GM21576 (cell line): ENCODE results near the gene RARG.
A peak's percentile ranks its signal among the peaks of the same experiment; 100 is the strongest.

Experiments
- ATAC-seq: cut with Tn5 transposase; IDR thresholded peaks from one replicate; pipeline ENCODE4 v1.9.1; 2021; ENCODE audit warnings: mild to moderate bottlenecking, moderate library complexity; ENCODE audit not compliant: unreplicated experiment

RARG gene

DNA sequence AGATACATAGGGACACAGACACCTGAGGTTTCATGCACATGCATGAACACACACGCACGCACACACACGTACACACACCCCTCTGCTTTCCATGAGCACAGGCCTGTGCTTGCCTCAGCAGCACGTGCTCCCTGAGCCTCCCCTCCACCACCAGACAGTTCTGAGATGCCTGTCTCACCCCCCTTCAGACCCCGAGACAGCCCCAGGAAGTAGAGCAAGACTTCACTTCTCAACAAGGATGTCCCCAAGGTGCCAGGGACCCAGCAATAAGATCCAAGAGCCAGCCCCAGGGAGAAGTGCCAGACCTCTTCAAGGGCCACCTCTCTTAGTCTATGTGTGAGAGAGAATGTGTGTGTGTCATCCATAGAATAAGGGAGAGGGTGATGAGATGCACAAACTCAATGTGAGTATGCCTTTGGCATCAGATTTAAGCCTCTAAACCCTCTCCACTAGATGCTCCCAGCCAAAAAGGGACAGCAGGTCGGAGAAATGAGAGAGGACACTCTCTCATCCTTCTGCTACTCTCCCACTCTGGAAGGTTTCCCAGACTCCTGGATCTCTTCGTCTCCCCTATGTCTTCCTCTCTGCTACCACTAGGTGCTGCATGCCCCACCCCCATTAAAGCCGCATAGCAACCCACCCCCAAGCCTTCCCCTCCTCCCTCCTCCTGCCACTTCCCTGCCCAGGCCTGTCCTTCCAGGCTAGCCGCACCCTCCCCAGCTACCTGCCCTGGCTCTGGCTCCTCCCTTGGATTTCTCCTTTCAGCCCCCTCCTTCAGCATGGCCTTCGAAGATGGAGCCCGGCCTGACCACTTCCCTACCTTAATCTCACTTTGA, 7.7 kb downstream of the RARG start:
- ATAC-seq, result no peak

DNA sequence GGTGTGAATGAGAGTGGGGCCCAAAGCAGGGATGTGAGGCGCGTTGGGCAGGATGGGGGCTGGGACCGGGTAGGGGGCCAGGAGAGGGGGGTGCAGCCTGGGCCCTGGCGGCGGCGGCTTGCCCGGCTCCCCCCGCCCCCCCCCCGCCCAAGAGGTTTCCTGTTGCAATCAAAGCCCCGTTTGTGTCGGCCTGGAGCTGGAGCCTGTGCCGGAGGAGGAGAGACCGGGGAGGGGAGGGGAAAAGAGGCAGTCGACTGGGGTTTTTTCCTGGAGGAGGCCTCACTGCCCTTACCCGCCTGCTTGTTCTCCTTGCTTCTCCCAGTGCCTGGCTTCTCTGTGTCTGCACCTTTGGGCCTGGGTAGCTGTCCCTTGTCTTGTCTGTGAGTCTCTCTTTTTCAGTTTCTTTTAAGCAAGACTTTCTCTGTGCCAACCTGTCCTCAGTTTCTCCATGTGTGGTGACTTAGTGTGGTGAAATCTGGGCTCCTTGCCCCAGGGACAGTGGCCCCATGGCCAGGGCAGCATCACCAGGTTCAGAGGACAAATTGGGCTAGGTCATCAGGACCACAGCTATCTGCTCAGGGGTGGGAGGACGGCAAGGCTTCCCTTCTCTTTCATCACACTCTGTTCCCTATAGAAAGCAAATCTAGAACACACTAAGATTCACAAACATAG, 8.5 kb downstream of the RARG start:
- ATAC-seq, result no peak

DNA sequence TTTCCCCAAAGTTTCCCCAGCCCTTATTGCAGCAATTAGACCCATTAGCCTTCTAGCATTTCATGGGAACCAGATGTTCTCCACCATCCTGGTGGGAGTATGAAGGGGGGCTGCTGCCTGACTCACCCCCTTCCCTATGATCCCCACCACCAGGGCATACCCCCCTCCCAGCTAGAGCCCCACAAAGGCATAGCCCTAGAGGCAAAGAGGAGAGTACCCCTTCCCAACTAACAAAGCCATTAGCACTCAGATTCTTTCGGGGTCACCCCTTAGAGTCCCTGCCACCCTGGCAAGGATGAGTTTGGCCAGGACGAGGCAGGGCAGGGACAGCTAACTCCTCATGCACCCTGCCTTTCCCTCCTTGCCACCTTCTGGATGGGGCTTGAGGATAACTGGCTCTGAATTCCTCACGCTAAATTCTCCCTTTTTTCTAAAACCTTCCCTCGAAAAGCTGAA, 9.2 kb downstream of the RARG start:
- no peak for ATAC-seq

DNA sequence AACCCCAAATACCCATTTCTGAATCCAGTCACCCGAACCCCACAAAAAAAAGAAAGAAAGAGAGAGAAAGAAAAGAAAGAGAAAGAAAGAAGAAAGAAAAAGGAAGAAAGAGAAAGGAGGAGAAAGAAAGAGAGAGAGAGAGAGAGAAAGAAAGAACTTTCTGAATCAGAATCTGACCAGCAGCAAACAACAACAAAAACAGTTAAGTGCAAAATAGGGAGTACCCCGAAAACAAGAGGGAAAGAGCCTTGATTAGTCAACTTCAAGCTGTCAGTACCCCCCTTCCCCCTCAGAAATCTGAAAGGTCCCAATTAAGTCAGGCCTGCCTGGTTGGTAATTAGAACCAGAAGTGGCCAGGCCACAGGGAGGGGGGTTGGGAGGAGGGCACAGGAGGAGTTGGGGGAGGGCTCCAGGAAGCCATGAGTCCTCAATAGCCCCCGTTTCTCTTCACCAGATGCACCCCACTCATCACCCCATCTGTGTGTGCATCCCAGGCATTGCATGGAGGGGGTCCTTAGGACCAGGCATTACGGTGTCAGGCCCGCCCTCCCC, 9.8 kb downstream of the RARG start:
- no peak for ATAC-seq

DNA sequence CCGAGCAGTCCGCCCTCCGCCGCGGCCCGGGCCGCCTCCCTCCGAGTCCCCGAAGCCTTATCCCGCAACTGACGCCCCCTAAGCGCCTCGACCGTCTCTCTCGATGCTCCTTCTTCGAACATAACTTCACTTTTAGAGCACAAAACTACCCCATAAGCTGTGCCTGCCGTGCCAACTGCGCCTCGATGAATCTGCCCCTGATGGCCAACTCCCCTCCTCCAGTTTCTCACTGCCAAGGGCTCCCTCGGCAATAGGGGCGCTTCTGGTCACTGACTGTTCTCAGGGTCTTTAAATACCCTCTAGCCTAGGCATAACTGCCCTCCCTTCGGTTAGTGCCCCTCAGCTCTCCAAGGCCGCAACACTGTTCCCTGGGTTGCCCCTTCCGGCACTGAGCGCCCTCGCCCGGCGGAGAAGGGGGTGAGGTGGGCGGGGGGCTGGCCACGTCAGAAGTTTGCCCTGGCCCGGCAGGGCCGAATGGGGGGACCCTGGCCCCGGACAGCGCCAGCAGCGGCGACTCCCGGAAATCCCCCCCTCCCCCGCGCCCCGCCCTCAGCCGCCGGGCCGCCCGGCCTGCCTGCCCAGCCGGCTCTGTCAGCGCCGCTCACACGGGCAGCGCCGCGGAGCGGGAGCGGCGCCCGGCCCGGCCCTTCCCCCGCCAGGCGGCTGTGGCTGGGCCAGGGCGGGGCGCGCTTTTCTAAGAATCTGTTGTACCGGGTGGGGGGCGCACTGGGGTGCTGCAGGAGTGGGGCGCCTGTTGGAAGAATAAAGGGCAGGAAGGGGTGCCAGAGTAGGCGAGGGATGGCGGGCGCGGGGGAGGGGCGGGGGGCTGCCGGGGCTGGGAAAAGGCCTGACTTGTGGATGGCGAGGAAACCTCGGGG, 10.6 kb downstream of the RARG start:
- ATAC-seq, result peak; percentile 30

DNA sequence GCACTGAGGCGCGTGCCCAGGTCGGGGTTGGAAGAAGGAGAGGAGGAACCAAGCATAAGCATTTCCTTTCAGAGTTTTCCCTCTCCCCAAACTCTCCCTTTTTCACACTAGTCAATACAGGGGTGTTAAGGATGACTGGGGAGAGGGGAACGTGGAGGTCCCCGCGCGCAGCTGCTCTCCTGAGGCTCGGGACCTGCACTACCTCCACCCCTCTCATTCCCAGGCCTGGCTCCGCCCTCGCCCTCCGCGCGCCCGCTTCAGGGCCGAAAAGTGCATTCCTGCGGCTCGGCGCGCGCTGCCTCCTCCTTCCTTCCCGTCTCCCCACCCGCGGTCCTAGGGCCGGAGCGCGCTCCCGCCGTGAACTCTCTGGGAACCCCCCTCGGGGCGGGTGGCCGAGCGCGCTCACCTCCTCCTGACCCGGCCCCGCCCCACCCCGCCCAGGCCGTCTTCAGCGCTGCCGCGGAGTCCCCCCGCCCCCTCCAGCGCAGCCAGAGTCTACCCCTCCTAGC, 11.3 kb downstream of the RARG start:
- ATAC-seq, result peak; percentile 41

DNA sequence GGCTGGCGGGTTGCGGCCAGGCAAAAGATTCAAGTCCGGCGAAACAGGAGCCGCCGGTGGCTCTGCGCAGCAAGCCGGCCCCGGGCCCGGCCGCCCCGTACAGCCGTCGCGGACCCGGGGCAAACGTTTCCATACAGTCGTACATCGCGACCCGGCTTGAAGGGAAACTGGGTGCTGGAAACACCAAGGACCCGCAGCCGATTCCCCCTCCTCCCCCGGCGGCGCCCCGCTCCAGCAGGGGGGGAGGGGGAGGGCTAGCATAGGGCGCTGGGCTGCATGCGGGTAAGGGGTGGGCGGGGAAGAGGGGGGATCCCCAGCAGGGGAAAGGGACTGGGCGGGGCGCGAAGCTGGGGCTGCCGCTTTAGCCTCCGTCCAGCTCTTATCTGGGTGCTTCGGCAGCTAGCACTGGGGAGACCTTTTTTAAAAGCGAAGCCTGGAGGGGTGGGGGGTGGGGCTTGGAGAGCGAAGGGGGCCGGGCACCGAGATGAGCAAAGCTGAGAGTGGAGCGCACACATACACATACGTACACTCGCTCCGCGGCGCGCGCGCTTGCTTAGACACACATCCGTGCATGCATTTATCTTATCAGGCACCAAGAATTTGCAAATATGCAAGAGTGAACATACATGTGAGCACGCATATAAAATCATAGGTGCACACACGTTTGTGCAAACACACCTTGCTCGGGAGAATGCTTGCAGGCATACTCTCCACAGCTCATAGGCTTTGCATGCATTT, 11.9 kb downstream of the RARG start:
- peak; percentile 21 for ATAC-seq

DNA sequence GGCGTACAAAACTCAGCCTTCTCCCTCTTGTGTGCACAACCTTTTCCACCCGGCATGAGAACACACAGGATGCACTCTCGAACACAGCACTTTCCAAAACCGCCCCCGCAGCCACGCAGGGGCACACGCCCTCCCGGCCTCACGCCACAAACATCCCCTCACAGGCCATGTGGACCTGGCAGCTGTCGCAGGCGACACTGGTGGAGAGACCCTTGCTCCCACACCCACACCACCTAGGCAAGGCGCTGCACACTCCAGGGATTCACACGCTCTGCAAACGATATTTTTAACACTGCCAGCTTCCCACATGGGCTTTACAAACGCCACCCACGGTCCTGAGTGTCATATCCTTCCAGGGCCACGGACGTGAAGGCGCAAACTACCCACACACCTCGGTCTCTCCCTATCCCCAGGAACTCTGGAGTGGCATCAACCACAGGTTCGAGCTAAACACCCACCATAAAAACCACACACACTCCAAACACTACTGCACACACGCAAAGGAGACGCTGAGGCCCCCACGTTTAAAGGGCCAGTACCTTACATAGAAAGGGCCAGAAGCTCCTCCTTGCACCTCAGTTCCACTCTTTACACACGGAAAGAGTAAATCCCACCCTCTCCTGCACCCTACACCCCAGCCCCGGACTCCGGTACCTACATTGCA, 12.6 kb downstream of the RARG start:
- ATAC-seq, result peak; percentile 1

DNA sequence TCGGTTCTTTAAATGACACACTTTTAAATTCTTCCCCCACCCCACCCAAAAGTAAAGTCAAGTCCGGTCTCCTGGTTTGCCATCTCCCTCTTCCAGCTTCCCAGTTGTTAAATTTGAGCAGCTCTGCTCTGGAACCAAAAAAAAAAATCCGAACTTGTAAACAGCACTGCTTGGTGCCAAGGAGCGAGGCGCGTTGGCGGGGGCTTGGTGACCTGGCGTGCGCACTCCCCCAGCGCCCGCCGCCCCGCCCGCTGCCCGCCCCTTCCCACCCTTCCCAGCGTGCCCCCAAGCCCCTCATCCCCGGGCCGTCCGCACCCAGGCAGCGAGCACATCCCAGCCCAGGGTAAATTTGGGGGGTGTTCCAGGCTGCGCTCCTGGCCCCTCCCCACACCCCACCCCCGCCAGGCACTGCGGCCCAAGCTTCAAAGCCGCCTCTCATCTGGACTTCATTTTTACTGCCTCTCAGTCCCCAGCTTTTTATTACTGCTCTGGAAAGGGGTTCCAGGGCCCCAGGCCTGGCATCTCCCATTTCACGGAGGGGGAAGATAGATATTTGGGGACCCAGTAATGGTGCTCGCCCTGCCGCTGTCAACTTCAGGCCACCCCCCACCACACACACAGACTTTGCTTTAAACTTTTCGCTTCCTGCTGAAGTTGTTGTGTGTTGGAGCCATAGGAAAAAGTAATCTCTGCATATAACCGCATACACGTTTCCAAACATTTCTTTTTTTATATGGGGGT, 13.3 kb downstream of the RARG start:
- no peak for ATAC-seq

DNA sequence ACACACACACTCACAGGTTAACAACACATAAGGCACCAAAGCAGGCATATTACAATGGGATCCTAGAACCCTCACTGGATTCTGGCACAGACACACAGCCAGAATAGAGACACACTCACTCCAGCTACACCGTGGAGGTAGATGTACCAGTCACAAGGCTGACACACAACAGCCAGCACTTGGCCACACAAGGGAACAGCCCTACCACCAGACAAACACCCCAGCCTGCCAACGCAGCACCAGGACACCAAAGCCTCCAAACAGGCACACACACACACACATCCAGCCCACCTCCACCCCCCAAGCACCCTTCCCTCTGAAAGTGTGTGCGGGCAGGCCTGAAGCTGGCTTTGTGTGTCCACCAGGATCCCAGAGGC, 14.1 kb downstream of the RARG start:
- ATAC-seq, result no peak

DNA sequence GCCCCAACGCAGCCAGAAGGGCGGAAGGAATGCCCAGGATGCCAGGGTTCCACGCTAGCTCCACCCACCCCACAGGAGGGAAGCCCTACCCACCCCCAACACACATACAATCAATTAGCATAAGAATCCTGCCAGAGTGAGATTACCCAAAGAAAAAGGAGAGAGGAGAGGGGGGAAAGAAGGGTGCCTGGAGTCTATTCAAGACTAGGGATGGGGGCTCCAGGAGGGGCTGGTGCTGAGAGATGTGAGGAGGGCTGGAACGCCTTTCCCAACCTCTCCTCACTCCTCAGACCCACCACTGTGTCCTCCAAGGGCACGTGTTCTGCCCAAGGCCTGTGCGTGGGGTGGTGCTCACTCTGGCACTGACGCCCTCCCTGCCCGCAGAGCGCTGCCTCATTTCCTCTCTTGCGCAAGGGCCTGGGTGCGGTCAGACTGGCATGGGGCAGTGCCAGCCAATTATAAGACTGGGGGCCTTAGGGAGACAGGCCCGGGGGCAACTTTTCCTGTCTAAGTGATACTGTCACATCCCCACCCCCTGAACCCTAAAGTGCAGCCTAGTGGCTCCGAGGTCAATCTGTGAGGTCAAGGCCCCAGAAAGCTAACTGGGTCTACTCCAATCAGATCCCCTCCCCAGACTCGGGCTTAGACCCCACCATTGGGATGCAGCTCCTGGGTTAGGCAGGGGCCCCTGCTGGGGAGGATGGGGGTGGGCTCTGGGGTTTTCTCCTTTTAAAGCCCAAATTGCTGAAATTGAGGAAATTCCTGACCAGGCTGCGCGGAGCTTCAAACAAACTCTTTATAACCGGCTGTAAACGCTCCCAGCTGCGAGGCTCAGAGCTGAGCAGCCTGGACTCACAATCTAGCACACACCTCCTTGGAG, 14.7 kb downstream of the RARG start:
- no peak for ATAC-seq

DNA sequence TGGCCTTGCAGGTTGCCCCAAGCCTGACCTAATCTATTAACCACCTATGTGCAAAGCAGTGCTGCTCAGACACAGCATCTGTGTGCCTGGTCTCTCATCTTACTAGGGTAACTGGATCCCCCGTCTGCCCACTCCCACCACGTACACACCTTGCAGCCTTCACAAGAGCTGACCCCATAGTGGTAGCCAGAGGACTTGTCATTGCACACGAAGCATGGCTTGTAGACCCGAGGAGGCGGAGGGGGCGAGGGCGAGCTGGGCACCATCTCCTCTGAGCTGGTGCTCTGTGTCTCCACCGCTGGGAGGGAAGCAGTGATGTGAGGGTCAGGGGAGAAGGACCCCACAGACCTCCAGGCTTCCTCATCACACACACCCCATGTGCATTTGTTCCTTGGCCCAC, 16.5 kb downstream of the RARG start:
- ATAC-seq, result no peak

DNA sequence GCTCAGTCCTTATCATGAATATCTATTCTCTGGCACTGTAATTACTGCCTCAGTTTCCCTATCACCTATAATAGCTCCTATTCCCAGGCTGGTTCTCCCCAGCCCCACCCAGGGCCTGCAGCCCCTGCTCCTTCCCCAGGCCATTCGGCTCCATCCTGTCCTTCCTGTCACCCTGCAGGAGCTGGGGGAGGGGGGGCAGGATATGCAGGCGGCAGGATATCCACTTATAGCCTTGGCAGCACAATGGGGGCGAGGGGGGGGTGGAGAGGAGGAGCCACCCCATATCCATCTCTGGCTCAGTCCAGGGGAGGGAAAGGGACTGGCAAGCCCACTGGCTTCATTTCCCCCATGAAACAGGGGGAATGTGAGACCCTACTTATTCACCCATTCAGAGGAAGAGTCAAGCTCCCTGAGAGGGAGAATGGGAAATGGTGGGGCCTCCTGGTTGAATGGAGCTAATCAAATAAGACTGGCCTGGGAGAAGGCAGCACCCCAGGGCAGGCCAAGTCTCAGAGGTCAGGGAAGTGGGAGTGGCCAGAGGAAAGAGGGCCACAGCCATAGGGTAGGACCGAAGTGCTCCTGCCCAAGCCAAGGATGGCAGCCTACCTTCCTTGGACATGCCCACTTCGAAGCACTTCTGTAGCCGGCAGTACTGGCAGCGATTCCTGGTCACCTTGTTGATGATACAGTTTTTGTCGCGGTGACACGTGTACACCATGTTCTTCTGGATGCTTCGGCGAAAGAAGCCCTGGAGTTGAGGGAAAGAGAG, 17.1 kb downstream of the RARG start:
- no peak for ATAC-seq

DNA sequence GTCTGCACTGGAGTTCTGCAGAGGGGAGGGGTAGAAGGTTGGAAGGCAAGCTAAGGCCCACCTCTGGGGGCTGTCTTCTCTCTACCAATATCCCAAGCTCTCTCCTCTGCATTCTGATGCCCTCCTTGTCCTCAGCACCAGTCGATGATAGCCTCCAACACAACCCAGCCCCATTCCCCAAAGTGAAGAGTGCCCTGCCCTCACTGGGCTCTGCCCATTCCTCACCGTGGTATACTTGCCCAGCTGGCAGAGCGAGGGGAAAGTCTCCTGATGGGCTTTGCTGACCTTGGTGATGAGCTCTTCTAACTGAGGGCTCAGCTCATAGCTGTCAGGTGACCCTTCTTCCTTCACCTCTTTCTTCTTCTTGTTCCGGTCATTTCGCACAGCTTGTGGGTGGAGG, 17.8 kb downstream of the RARG start:
- no peak for ATAC-seq

DNA sequence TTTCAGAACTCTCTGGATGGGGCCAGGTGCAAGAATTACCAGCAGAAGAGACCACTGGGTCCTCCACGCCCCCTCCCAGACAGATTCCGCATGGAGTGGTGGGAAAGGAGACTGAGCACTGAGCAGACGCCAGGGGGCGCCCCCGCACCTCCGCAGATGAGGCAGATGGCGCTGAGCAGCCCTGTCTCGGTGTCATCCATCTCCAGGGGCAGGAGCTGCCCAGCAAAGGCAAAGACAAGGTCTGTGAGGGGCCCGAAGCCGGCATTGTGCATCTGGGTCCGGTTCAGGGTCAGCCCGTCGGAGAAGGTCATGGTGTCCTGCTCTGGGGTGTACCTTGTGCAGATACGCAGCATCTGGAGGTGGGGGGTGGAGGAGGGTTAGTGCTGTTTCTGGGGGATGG, 18.7 kb downstream of the RARG start:
- no peak for ATAC-seq

DNA sequence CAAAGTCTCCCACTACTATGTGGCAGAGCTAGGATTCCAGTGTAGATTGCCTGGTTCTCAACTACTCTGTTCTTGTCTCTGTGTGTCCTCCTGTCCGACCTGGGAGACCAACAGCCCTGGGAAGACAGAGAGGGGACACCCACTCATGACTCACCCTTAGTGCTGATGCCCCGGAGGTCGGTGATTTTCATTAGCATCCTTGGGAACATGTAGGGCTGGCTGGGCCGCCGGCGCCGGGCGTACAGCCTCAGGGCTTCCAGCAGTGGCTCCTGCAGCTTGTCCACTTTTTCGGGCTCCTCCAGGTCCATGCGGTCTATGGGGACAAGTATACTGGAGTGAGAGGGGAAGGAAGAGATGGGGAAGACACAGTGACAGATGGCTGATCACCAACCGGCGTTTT, 19.1 kb downstream of the RARG start:
- ATAC-seq, result no peak
